Daoy (cell line): Measurements from ENCODE around the gene RAB8A. TPM values are rescaled to one million over a fixed set of nuclear protein-coding genes. Genes with fewer than 3 reads are reported as not detected.
A peak's percentile ranks its signal among the peaks of the same experiment; 100 is the strongest.
"Not testable (repeated sequence)": the region's sequence is repeated elsewhere in the genome, so short reads cannot be mapped to it uniquely, and the experiment has no call there.

Experiments used
- DNase-seq: peaks from one replicate; pipeline ENCODE4 v3.0.0-alpha.2; 2015; ENCODE audit warnings: low read depth
- total RNA-seq: library from RNA; depleted of rRNA; stranded (reverse); fragments of >200 nt; shearing (Covaris generic); gene quantifications from 2 replicates; pipeline ENCODE4 v1.2.3, GENCODE V29; 2014

Gene RAB8A
- total RNA-seq, 1 experiment from 2014 or later = 63.7 TPM

DNA sequence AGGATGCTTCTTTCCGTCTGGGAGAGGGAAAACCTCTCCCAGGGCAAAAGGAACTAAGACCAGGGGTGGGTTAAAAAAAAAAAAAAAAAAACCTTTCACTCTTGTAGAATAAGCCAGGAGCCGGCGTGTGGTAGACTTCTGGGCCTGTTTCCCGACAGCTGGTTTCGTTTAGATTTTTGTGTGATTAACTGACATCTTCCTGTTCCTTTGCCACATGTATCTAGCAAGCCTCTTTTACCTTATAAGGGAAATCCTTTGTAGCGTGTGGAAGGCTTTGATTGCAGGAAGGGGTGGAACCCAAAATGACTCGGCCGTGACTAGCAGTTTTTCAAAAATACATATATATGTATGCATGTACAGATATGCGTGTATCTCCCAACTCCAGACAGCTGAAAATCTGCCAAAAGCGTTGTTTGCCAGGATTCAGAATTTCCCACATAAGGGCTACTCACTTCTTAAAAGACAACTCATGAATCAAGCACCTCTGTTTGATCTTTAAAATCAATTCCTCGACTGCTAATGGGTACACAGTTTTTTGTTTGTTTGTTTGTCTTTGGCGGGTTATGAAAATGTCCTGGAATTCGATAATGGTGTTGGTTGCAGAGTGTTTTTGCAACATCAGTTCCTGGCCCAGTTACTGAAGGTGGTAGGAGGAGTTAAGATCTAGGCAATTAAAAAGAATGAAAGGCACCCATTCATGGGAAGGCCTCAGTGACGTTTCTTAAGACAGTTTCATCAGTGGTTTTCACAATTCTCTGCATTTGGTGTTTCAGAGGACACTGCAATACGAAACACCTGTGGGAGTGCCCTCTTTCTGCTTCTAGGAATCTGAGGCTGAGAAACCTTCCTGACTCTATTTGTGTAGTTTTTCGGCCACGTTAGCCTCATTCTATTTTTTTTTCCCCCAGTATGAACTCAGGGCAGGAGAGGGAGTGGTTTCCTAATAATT, 32.7 kb upstream of the RAB8A start:
- DNase-seq = peak; percentile 93

DNA sequence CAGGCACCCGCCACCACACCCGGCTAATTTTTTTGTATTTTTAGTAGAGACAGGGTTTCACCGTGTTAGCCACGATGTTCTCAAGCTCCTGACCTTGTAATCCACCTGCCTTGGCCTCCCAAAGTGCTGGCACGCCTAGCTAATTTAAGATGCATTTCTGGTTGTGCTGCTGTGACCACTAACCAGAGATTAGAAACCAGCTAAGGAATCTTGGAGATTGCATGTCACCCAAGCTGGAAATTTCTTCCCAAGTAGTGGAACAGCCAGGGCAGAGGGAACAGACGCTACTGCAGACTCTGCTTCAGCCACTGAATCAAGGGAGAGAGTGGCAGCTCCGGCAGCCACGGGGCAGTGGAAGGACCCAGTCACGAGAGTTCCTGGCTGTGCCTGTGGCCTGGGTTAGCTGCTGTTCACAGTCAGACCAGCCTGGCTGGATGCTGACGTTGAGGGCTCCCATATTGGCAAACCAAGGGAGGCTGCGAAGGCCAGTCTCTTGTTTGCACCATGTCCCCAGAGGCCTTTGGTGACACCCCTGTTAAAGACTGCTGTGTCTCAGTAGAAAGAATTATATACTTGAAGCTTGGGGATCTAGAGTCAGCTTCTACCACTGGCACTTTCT, 27.5 kb upstream of the RAB8A start:
- DNase-seq = no peak

DNA sequence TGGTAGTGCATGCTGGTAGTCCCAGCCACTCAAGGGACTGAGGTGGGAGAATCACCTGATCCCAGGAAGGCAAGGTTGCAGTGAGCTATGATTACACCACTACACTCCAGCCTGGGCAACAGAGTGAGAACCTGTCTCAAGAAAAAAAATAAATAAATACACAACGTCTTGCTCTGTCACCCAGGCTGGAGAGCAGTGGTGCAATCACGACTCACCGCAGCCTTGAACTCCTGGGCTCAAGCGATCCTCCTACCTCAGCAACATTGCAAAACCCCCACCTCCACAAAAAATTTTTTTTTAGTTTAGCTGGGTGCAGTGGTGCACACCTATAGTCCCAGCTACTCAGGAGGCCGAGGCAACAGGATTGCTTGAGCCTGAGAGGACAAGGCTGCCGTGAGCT, 26.6 kb upstream of the RAB8A start:
- DNase-seq = no peak

- DNase-seq = not testable (repeated sequence)
Measured at GRCh38 chr19:16087404-16087803, 24.3 kb upstream of the RAB8A start.

GRCh38 chr19:16087940-16088339, 23.7 kb upstream of the RAB8A start:
- no peak for DNase-seq

DNA sequence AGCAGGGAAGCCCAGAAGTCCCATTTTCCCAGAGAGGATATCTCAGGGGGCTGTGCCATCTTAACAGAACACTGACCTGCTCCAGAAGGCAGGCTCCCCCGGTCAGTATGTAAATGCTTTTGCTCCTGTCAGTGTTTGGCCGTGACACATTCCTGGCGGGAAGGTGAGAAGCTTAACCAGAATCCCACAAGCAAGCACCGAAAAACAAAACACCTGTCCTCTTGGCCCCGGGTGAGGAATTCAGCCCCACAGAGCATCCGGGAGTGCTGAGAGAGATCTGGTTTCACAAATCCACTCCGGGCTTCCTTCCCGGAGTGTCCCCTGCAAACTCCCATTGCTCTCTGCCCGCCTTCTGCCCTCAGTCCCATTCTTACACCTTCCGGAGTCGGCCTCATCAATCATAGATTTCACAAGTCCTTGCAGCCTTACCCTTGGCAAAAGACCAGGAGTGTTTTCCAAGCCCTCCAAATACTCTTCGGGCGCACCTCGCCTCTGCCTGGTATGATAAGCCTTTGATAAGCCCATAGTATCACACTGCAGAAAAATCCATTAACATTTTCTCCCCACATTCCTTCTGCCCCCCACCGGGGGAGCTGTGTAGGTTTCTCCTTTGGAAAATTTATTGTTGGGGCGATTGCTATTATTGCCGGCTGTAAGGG, 23.2 kb upstream of the RAB8A start:
- DNase-seq = no peak

- no peak for DNase-seq
Measured at GRCh38 chr19:16089010-16089846, 22.5 kb upstream of the RAB8A start.

- DNase-seq = no peak
Measured at GRCh38 chr19:16091546-16092475, 19.9 kb upstream of the RAB8A start.

GRCh38 chr19:16094360-16095070, 17.2 kb upstream of the RAB8A start:
- no peak for DNase-seq

- DNase-seq = no peak
Measured at GRCh38 chr19:16095071-16095571, 16.6 kb upstream of the RAB8A start.

DNA sequence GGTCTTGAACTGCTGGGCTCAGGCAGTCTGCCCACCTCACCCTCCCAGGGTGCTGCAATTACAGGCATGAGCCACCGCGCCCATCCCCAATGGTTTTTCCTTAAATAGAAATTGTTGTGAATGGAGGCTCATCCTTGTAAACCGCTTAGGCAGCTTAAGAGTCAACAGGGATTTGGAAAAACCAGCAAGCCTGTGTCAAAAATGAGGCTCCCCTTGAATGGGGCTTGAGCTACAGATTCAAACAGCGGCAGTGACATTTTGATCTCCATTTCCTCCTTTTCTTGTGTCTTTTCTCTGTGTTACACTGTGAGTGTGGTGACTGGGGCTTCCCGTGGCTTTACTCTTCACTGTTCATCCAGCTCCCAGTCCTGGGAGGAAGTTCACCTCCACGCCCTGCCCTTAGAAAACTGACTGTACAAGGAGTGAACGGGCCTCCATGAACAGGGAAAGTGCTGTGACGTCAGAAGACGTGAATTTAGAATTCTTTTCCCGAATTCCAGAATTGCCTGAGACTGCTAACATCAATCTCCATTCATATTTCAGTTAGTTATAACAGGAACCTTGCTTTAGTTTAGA, 15.3 kb upstream of the RAB8A start:
- no peak for DNase-seq

- no peak for DNase-seq
Measured at GRCh38 chr19:16098416-16098768, 13.3 kb upstream of the RAB8A start.

GRCh38 chr19:16098821-16099220, 12.9 kb upstream of the RAB8A start:
- no peak for DNase-seq

GRCh38 chr19:16099314-16099965, 12.2 kb upstream of the RAB8A start:
- not testable (repeated sequence) for DNase-seq

DNA sequence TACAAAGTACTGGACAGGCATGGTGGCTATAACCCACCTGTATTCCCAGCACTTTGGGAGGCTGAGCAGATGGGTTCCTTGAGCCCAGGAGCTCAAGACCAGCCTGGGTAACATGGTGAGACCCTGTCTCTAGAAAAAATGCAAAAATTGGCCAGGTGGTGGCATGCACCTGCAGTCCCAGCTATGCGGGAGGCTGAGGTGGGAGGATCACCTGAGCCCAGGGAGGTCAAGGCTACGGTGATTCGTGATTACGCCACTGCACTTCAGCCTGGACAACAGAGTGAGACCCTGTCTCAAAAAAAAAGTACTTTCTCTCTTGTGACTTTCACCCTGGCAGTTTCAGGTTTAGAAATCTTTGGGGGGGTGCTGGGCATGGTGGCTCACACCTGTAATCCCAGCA, 11.2 kb upstream of the RAB8A start:
- no peak for DNase-seq

DNA sequence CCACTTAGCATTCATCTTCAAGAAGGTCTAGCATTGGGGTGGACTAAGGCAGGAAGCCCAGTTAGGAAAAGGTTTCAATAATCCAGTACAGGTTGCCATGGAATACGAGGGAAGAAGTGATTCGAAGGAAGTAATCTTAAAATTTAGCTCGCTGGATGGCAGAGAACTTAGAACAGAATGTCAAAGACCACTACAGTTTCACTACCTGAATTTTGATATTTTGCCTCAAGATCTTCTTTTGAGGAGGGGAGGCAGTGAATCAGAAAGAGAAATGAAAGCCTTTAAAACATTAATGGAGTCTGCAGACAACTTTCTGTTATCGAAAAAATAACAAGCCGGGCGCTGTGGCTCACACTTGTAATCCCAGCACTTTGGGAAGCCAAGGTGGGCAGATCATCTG, 7.0 kb upstream of the RAB8A start:
- no peak for DNase-seq

- DNase-seq = peak; percentile 47
Measured at GRCh38 chr19:16106121-16106520, 5.6 kb upstream of the RAB8A start.

GRCh38 chr19:16111909-16112752, 442 bp downstream of the RAB8A start:
- DNase-seq = no peak
